Measurements from ENCODE around the gene PRUNE2.

The PRUNE2 gene

DNA sequence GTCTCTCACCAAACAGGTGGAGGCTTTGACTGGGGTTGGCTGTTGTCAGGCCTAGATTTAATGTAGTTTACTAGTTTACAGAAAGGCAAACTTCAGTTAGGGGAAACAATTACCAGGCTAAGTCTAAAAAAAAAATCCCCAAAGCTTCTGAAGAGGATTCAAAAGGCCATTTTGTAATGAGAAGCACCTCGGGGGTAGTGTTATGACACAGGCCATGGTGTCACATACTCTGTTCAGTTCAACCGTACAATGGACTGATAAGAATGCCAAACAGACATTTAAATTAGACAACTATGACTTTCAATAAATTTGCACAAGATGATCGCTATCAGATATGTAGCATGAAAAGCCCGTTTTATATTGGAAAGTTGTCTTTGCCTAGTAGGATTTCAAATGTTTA is 261.7 kb downstream of the PRUNE2 start:
- TF ChIP-seq, protein P1, sequence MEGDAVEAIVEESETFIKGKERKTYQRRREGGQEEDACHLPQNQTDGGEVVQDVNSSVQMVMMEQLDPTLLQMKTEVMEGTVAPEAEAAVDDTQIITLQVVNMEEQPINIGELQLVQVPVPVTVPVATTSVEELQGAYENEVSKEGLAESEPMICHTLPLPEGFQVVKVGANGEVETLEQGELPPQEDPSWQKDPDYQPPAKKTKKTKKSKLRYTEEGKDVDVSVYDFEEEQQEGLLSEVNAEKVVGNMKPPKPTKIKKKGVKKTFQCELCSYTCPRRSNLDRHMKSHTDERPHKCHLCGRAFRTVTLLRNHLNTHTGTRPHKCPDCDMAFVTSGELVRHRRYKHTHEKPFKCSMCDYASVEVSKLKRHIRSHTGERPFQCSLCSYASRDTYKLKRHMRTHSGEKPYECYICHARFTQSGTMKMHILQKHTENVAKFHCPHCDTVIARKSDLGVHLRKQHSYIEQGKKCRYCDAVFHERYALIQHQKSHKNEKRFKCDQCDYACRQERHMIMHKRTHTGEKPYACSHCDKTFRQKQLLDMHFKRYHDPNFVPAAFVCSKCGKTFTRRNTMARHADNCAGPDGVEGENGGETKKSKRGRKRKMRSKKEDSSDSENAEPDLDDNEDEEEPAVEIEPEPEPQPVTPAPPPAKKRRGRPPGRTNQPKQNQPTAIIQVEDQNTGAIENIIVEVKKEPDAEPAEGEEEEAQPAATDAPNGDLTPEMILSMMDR (IDR thresholded peaks at IDR 0.05; ENCODE audit: low read depth, low read length, missing control alignments): no peak
- in situ Hi-C loops (cut with HindIII; ENCODE audit: low sequenced_read_pairs): loop anchor here (10.0 kb wide), 1 partner anchor 189 kb away; the partner anchor contains the start of gene GCNT1
- DNase-seq (ENCODE audit: low read depth): no peak
- no peak overlapping the region for H3K4me3 ChIP-seq (ENCODE audit: low read depth, low read length)

DNA sequence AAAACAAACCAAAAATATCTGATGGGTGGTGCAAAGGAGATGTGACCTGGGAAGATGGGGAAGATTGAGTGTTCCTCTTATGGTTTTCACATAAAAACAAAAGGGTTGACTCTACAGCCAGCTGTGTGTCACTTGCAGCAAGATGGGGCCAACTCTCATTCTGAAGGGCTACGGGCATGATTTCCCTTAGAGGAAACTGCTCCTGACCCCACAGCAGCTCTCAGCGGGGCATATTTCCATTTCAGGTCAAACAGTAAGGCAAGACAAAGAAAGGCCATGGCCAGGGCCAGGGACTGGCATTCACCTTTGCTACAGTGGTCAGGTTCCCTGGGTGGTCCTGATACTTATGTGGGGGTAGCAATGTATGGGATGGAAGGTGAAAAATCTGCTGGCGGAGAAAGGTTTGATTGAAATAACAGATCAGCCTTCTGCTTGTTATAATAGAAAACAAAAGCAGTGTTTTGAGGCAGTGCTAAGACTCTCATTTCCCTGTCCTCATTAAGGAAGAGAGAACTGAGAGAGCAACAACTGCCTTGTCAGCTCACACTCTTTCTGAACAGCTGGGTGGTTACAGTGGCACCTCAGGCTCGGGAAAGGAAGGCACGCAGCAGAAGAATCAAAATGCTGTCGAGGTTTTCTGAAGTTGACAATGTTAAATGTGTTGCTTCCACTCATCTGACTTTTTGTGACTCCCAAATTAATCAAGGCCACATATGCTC is 262.4 kb downstream of the PRUNE2 start:
- TF ChIP-seq, protein P1 (IDR thresholded peaks at IDR 0.05; ENCODE audit: low read depth, low read length, missing control alignments): no peak
- no peak overlapping the region for H3K4me3 ChIP-seq (ENCODE audit: low read depth, low read length)
- no peak for DNase-seq (ENCODE audit: low read depth)
- in situ Hi-C loops (cut with HindIII; ENCODE audit: low sequenced_read_pairs): loop anchor here (10.0 kb wide), 1 partner anchor 189 kb away; the partner anchor contains the start of gene GCNT1

DNA sequence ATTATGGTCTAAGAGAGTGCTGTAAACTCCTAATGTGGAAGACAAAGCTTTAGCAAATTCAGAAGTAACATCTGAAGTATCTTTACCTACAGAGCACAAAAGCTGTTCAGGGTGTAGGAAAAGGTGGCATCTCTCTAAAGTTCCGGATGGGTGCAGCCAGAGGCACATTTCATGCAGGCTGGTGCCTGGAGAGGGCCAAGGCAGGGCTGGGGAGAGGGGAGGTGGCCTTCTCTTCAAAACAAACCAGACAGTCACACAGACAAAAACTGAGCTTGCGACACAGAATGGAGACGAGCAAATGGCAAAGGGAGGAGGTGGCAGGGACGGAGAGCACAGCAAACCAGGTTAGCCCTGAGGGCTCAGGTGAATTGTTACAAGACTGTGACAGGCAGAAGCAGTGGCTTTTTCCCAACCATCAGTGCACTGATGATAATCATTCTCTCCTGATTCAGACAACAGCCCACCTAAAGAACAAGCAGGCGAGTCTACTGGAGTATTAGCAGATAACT is 263.2 kb downstream of the PRUNE2 start:
- no peak overlapping the region for H3K4me3 ChIP-seq (ENCODE audit: low read depth, low read length)
- no peak for DNase-seq (ENCODE audit: low read depth)
- TF ChIP-seq, protein P1 (IDR thresholded peaks at IDR 0.05; ENCODE audit: low read depth, low read length, missing control alignments): no peak
- in situ Hi-C loops (cut with HindIII; ENCODE audit: low sequenced_read_pairs): loop anchor here (10.0 kb wide), 1 partner anchor 188 kb away; the partner anchor contains the start of gene GCNT1

- in situ Hi-C loops (cut with HindIII; ENCODE audit: low sequenced_read_pairs): loop anchor here (10.0 kb wide), 1 partner anchor 187 kb away; the partner anchor contains the start of gene GCNT1
- H3K4me3 ChIP-seq (ENCODE audit: low read depth, low read length): no peak overlapping the region
- no peak for DNase-seq (ENCODE audit: low read depth)
- TF ChIP-seq, protein P1 (IDR thresholded peaks at IDR 0.05; ENCODE audit: low read depth, low read length, missing control alignments): no peak
These were observed 263.8 kb downstream of the PRUNE2 start for GRCh38 chr9:76642074-76642473.

DNA sequence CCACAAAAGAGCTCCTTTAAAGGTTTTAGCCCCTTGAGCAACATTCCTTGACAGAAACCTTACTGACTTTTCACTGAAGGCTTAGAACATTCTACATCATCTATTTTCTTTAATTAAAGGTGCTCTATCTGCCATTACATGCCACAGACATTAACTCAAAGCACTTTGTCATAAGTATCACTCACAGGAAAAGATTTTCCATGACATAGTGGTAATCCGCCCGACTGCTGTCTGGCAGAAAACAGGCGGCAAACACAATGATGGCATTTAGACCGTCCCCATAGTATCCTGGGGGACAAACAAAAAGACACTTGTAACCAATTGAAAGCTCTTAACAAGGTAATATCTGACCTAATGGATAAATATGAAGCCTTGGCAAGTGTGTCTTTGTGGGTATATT is 267.9 kb downstream of the PRUNE2 start:
- H3K4me3 ChIP-seq (ENCODE audit: low read depth, low read length): no peak overlapping the region
- no peak for DNase-seq (ENCODE audit: low read depth)
- in situ Hi-C loops (cut with HindIII; ENCODE audit: low sequenced_read_pairs): no loop called here
- TF ChIP-seq, protein P1 (IDR thresholded peaks at IDR 0.05; ENCODE audit: low read depth, low read length, missing control alignments): no peak

DNA sequence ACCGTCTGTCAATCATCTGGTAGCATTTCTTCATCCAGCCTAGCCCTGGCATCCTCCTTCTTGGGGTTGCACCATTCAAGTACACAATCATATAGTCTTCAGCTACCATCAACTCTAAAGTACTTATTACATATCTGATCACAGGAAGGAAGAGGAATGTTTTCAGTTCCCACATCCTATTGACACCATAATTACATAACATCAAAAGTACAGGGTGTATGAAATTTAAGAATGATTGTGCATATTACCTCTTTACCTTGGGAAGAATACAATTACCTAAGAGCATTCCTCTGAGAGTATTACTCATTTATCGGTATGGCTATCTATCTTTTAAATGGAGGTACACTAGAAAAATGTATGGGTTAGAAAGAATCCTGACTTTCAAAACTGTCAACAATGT is 268.5 kb downstream of the PRUNE2 start:
- TF ChIP-seq, protein P1 (IDR thresholded peaks at IDR 0.05; ENCODE audit: low read depth, low read length, missing control alignments): no peak
- in situ Hi-C loops (cut with HindIII; ENCODE audit: low sequenced_read_pairs): no loop called here
- H3K4me3 ChIP-seq (ENCODE audit: low read depth, low read length): no peak overlapping the region
- no peak for DNase-seq (ENCODE audit: low read depth)

Measured in astrocyte of the cerebellum (primary cell).